Activated CD4-positive, alpha-beta T cell treated with anti-CD3 and anti-CD28 coated beads, Interleukin-2, amount 50 U/mL, for 1 hour (primary cell): ENCODE results near the gene GNAI1.

ENCODE experiments used
- DNase-seq: peaks from one replicate; pipeline ENCODE4 v3.0.0-alpha.2; 2020

Gene GNAI1

GRCh38 chr7:80257756-80258155, 123.1 kb downstream of the GNAI1 start:
- DNase-seq: no peak

- DNase-seq: no peak
These were observed 126.0 kb downstream of the GNAI1 start for GRCh38 chr7:80260606-80261005.

GRCh38 chr7:80263333-80263732, 128.7 kb downstream of the GNAI1 start:
- DNase-seq: no peak

- no peak for DNase-seq
These were observed 129.2 kb downstream of the GNAI1 start for GRCh38 chr7:80263821-80264220.

- DNase-seq: no peak
These were observed 130.3 kb downstream of the GNAI1 start for GRCh38 chr7:80264769-80265495.

DNA sequence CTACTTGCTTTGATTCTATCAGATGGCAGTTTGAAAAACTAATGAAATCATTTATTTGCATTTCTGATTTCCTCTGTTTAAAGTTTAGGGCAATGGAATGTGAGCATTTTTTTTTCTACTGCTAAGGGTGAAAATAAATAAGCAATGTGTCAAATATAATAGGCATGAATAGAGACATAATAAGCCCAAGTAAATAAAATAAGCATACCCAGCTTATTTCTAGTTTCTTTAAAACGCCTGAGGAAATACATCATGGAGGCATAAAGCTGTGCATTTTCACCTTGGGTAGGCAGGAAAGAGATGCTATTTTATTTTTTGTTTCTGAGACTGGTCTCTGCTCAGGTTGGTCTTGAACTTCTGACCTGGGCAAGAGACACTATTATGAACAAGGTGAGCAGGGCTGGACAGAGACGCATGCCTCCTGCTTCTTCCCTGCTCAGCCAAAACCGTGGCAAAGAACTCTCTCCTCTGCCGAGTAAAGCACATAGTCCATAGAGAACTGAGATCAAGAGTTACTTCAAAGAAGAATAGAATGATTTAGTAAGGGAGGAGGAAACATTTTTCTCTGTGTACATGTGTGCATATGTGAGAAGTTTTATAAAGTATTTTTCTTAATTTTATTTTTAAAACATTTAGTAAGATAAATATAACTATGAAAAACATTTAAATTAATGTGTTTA, 138.1 kb downstream of the GNAI1 start:
- DNase-seq: no peak

- no peak for DNase-seq
These were observed 138.7 kb downstream of the GNAI1 start for GRCh38 chr7:80273327-80273726.

DNA sequence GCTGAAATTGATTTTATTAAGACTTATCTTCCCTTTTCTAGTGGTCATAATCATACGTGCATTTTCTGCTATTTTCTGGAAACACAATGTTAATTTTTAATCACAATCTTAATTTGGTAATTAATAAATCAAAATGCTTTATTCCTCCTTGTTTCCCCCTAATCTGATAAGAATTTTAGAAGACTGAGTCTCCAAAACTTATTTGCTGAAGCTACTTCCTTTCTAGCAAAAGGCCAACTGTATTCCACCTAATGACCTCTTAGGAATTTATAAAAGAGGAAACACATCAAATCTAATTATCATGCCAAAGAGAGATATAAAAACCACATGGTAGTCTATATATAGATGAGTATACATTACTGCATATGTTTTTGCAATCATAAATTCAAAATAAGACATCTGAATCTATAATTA, 140.6 kb downstream of the GNAI1 start:
- no peak for DNase-seq
